Measurements from ENCODE around the gene NFAT5.
"Not testable (repeated sequence)": the region's sequence is repeated elsewhere in the genome, so short reads cannot be mapped to it uniquely, and the experiment has no call there.

NFAT5 gene

DNA sequence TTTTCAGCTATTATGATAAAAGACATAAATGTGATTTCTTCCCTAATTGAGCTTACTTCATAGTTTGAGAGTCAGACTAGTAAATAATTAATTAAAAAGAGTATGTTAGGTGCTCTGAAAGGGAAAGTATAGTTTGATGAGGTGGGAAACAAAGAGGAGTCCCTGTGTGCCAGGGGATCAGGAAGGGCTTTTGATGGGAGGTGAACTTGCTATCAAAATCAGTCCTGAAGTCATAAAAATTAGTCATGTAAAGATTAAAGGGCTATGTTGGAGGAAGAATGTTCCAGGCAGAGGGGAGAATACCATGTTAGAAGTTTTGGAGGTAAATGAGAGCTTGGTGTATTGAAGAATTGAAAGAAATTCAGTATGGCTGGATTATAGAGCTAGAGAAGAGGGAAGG is 31.0 kb downstream of the NFAT5 start:
- no peak for DNase-seq (ENCODE audit: low read depth)

DNA sequence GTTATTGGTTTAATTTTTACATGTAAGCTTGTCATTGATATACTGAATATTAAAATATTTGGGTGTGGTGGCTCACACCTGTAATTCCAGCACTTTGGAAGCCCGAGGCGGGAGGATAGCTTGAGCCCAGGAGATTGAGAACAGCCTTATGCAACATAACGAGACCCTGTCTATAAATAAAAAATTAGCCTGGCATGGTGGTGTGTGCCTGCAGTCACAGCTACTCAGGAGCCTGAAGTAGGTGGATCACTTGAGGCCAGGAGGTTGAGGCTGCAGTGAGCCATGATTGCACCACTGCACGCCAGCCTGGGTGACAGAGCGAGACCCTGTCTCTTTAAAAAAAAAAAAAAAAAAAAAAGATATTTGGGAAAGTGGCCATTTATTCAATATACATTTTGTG is 32.3 kb downstream of the NFAT5 start:
- no peak for DNase-seq (ENCODE audit: low read depth)

DNA sequence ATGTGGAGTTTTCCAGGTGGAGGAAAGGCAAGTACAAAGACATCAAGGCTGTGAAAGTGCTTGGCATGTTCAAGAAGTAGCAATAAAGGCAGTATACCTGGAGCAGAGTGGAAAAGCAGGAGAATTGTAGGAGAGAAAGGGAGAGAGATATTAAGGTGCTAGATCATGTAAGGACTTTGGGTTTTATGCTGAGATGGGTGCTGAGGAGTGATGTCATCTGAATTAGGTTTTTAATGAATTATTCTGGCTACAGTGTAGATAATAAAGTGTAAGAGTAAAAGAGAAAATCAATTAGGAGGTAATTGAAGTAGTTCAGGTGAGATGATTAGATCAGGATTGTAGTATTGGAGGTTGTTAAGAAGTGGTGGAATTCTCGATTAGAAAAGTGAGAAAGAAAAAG is 34.0 kb downstream of the NFAT5 start:
- DNase-seq (ENCODE audit: low read depth) = no peak

DNA sequence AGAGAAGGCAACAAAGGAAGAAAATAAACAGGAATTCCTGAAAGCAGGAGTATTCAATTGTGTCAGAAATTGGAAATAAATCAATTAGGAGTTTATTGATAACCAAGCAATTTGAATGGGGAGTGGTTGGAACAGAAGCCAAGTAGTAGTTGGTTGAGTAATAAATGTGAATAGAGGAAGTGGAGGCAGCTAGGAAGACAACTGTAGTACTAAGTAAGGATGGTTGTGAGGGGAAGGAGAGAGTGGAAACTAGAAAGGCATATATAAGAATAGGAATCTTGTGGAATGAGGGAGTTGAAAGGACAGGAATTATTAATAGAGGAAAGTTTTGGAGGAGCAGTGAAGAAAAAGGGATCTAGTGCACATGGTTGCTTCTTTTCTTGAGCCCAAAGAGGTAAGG is 34.4 kb downstream of the NFAT5 start:
- no peak for DNase-seq (ENCODE audit: low read depth)

DNA sequence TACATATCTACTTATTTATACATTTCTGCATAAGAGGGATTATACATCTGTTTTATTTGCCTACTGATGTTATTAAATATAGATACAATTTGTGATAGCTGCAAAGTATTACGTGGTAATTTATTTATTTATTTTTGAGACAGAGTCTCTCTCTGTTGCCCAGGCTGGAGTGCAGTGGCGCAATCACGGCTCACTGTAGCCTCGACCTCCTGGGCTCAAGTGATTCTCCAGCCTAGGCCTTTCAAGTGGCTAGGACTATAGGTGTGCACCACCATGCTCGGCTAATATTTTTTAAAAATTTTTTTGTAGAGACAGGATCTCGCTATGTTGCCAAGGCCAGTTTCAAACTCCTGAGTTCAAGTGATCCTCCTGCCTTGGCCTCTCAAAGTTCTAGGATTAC is 35.5 kb downstream of the NFAT5 start:
- no peak for DNase-seq (ENCODE audit: low read depth)

DNA sequence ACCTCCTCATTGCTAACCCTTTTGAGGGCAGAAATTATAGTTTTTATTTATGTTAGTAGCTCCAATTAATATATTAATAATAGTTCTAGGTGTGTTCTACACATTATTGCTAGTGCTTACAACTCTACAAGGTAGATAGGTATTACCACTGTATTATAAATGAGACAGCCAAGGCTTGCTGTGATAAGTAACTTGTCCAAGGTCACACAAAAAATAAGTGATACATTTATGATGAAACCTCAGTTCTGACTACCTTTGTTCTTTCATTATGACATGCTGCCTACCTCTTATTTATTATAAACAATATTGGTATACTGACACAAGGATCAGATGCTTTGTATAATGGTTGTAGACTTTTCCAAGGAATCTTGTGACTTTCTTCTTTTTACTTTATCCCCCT is 41.2 kb downstream of the NFAT5 start:
- DNase-seq (ENCODE audit: low read depth) = no peak

DNA sequence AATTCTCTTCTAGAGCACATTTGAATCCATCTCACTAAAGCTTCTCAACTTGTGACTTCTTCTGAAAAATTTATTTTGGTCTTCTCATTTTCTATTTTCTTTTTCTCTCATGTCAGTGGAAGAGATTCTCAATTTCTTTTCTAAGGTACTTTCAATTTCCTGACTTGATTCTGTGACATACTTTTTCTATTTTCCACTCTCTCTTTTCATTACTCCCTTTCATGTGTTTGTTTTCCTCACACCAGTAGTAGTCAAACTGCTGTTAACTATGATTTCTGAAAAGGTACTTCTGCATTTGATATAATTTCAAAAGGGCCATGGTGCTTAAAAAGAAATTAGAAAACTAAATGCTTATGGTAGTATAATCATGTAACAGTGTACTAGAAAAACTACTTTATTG is 41.9 kb downstream of the NFAT5 start:
- no peak for DNase-seq (ENCODE audit: low read depth)

DNA sequence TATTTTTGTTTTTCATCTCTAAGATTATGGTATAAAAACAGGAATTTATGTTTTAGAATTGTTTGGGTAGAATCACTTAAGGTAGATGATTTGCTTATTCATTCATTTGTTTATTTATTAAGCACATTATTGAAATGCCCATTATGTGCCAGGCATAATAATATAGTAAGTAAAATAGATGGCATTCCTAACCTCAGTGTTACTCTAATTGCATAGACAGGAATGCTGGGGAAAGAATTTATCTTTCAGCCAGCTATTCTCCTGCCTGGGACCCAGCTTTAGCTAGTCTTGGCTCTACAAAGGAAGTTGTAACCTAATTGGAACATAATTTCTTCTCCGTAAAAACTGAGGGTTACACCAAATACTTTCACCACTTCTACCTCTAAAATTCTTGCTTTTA is 44.6 kb downstream of the NFAT5 start:
- peak; percentile 27 for DNase-seq (ENCODE audit: low read depth)

DNA sequence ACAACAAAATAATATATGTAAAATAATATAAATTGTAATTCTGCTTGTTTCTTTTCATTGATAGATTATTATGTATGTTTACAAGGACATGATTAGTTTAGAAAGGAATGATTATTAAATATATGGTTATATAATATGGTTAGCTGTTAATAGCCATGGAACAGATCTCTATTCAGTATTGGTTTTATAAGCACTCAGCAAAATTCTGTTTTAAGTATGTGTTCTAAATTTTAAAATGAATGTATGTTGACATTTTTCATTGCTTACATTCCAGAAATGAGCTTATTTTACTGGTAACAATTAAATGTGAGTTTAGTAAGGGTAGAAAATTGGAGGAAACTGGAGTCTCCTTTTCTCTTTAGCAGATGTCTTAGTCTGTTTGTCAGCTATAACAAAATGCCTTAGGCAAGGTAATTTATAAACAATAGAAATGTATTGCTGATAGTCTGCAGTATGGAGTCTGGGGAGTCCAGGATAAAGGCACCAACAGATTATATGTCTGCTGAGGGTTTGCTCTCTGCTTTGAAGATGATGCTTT is 45.4 kb downstream of the NFAT5 start:
- DNase-seq (ENCODE audit: low read depth) = peak; percentile 35

DNA sequence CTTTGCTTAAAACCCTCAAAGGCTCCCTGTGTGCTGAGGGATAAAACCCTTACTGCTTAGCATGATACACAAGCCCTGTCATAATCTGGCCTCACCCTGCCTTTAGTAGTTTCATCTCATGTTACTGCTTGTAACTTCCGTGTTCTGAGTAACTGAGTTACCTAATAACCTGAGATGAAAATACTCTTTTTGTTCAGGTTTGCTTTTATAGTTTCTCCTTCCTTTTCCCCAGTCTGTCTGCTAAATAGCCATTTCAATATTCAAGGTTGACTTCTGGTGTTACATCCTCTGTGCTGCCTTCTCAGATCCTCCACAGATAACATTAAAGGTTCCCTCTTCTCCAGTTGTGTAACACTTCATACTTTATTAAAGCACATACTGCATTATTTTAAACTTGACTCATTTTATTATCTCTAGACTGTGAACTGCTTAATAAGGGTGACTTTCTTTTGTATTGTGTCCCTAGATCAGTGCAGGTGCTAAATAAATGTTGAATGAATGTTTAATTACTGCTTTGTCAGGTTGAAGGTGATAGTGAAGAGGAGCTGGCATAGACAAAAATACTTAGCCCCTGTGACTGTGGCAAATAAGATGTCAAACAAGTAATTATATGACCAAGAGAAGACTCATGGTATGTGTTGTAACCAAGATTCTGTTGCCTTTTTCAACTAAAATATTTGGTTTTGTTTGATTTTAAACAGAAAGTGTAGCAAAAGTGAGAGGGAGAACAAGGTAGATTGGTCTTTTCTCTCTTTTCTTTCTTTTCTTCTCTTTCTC is 47.8 kb downstream of the NFAT5 start:
- peak; percentile 20 for DNase-seq (ENCODE audit: low read depth)

DNA sequence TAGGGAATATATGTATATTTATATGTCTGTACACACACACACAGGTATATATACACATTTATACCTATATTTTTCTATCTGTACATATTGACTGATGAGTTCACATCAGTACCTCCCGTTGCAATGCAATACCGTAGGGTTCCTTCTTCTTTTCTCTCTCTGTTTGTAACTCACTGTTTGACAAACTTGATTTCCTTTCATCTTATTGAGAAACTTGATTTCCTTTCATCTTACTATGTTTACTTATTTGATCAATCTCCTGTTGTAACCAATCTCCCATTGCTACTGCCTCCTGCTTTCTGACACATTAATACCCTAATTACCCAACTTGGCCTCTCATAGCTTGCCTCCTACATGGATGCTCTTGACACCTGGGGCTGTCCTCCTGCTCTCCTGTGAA is 49.8 kb downstream of the NFAT5 start:
- DNase-seq (ENCODE audit: low read depth) = no peak

DNA sequence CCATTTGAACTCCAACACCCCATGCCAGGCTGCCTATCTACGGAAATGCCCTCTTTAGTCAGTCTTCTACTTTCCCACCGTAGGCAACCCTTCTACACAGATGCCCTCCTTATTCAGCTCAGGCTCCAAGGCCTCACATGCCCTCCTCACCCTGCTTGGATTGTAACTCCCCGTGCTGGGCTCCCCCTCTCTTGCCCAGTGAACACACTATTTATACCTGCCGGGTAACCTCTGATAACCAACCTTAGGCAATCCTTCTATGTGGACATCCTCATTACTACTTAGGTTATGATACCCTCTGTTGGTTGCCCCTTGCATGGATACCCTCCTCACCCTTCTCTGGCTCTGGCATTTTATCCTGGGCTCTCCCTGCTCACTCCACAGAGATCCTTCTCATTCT is 50.3 kb downstream of the NFAT5 start:
- no peak for DNase-seq (ENCODE audit: low read depth)

DNA sequence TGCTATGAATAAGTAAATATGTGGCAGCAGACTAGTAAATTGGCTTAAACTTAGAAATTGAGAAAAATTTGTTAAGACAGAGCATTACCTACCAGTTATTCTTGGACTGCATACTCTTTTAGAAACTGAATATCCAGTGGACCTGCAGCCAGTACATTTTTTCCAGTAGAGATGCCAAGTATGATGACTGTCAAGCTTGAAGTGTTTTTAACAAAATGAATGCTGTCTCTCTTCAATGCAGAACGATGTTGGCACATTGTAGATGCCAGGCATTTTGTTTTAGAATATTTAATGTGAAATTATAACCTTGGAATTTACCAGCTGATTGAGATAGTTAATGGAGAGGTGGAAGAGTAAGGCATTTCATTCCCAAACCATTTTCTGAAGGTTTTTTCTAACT is 52.5 kb downstream of the NFAT5 start:
- DNase-seq (ENCODE audit: low read depth) = peak; percentile 85

DNA sequence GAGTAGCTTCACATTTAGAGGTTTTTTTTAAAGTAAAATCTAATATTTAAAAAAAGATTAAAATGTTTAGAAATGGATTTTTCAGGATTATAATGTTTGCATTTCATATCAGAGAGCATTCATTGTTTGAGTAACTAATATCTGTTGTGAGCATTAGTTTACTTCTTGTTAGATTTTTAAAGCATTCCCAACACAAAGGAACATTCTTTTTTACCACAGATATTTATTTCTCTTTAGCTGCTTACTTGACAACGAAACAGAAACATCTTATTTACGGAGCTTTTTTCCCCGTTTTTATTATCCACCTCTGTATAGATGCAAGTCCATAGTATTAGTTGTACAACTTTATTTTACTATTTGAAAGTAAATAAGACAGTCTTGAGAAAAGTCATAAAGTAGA is 53.0 kb downstream of the NFAT5 start:
- DNase-seq (ENCODE audit: low read depth) = peak; percentile 51

DNA sequence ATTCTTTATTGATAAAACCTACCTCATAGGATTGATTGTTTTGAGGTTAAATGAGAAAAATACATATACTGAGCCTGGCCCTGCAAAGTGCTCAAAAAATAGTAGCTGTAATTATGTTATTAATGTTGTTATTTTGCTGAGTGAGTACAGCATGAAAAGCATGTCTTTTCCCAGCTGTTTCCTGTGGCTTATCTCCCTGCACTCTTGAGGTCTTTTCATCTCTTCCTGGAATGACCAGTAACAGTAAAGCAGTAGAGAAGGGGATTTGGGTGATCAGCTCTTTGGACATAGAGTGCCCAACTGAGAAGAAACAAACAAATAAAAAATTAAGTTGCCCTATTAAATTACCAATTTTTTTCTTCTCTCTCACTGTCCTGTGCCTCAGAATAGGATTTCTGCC is 53.7 kb downstream of the NFAT5 start:
- peak; percentile 5 for DNase-seq (ENCODE audit: low read depth)

DNA sequence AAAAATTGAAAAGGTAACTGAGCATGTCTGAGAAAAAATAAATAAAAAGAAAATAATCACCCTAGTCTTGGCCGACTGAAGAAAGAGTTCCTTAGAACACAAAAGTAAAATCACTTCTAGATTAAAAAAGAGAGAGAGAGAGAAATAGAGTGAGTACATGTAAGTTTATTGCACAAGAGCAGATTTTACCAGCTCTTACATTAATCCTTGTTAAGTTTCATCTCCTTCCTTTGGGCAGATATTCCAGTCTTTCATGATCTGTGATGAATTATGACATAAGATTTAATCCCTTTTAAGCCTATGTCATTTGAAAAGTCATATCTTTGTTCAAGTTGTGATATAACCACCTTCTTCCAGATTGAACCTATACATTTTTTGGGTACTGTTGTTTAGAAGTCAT is 54.8 kb downstream of the NFAT5 start:
- DNase-seq (ENCODE audit: low read depth) = peak; percentile 65

DNA sequence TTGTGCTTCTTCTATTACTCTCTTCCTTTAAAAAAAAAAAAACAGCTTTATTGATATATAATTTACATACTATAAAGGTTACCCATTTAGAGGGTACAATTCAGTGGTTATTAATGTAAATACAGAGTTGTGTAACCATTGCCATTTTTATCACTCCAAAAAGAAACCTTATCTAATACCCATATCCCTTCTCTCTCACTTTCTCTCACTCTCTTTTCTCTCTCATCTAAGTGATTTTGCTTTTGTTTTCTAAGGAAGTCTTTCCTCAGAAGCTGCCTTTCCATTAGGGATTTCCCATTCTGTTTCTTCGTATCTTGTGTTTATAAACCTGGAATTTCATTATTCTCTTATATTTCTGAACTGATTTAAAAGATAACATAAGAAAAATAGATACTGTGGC is 55.5 kb downstream of the NFAT5 start:
- DNase-seq (ENCODE audit: low read depth) = no peak

DNA sequence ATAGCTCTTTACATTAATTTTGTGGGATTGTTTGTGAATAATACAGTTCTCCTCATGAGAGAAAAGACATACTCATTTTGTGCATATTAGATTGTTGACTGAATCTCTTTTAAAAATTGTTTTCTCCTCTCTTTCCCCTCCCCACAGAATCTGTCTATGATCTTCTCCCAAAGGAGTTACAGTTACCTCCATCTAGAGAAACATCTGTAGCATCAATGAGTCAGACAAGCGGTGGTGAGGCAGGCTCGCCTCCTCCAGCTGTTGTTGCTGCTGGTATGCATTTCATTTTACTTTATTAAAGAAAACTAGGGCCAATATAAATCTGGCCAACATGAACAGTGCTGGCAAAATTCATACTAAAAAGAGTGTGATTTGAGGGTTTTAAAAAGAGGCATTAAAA is 60.5 kb downstream of the NFAT5 start:
- peak; percentile 46 for DNase-seq (ENCODE audit: low read depth)

DNA sequence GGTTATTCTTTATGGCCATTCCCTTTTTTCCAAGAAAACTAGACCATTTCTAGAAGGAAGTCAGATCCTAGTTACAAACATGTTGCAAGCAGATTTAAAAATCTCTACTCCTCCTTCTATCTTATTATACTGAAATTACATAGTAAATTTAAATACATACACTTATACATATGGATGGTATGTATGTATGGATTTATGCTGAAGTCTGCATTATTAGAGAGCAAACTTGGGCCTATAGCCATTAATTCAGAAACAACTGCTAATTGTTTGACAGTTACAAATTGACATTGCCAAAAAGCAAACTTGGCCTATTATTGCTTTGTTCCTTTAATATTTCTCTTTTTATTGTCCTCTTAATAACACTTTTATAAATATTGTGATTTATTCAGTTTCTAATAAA is 67.1 kb downstream of the NFAT5 start:
- DNase-seq (ENCODE audit: low read depth) = no peak

DNA sequence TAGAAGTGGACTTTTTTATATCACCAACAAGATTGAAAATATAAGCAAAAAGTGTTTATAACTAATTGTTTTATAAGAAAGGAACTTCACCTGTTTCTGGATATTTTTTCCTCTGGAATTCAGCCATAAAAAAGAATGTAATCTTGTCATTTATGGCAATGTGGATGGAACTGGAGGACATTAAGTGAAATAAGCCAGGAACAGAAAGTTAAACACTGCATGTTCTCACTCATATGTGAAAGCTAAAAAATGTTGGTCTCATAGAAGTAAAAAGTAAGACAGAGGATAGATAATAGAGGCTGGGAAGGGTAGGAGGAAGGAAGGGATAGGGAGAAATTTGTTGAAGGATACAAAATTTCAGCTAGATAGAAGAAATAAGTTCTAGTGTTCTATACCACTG is 67.6 kb downstream of the NFAT5 start:
- no peak for DNase-seq (ENCODE audit: low read depth)

DNA sequence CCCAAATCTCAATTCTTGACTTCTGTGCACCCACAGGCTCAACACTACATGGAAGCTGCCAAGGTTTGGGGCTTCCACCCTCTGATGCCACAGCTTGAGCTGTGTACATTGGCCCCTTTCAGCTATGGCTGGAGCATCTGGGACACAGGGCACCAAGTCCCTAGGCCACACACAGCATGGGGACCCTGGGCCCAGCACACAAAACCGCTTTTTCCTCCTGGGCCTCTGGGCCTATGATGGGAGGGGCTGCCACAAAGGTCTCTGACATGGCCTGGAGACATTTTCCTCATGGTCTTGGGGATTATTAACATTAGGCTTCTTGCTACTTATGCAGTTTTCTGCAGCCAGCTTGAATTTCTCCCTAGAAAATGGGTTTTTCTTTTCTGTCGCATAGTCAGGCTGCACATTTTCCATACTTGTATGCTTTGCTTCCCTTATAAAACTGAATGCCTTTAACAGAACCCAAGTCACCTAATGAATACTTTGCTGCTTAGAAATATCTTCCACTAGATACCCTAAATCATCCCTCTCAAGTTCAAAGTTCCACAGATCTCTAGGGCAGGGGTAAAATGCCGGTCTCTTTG is 70.9 kb downstream of the NFAT5 start:
- not testable (repeated sequence) for DNase-seq (ENCODE audit: low read depth)

DNA sequence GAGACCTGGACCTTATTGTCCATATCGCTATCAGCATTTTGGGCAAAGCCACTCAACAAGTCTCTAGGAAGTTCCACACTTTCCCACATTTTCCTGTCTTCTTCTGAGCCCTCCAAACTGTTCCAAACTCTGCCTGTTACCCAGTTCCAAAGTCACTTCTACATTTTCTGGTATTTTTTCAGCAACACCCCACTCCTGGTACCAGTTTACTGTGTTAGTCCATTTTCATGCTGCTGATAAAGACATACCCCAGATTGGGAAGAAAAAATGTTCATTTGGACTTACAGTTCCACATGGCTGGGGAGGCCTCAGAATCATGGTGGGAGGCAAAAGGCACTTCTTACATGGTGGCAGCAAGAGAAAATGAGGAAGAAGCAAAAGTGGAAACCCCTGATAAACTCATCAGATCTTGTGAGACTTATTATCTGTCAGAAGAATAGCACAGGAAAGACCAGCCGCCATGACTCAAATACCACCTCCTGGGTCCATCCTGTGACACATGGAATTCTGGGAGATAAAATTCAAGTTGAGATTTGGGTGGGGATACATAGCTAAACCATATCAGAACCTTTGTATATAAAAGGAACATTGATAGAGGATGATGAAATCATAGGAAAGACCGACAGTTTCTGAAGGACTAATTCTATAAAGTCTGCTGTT is 71.6 kb downstream of the NFAT5 start:
- DNase-seq (ENCODE audit: low read depth) = not testable (repeated sequence)

DNA sequence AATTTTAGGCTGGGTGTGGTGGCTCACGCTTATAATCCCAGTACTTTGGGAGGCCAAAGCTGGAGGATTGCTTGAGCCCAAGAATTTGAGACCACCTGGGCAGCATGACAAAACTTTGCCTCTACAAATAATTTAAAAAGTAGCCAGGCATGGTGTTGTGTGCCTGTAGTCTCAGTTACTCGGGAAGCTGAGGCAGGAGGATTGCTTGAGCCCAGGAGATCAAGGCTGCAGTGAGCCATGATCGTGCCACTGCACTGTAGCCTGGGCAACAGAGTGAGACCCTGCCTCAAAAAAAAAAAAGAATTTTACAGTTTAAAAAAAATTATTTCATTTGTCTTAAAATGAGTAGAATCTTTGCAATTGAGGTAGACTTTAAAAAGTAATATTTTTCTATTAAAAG is 78.2 kb downstream of the NFAT5 start:
- not testable (repeated sequence) for DNase-seq (ENCODE audit: low read depth)
